ENCODE measurements around the gene UNC93A. TPM values are rescaled to one million over a fixed set of nuclear protein-coding genes. Genes with fewer than 3 reads are reported as not detected.

The UNC93A gene
- polyA plus RNA-seq, 1 donor from 2014 or later: not detected

DNA sequence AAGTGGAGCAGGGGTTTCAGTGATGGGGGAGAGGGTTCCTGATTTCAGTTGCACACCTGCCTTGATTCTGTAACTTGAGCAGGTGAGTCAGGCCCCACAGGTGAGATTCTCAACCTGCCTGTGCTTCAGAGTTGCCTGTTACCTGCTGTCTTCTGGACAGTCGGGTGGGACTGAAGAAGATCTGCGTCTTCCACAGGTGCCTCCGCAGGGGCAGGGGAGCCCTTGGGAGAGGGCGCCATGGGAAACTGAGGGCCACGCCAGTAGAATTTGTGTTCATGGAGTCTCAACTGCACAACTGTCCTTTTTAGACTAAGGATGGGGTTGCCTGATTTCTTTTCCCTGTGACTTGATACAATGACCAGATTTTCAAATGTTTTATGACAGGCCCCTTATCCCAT lies 5.2 kb downstream of the UNC93A start:
- H3K9me3 ChIP-seq (ENCODE audit: low read length): peaks cover 7% of the 10 kb centered on the region
- H3K9me2 ChIP-seq (ENCODE audit: insufficient read depth, low read length): no peaks in the 10 kb centered on the region
- H3K79me2 ChIP-seq (replicated peaks; ENCODE audit: insufficient read depth, low read length): no peaks in the 10 kb centered on the region
- H2AFZ ChIP-seq (ENCODE audit: low read depth, low read length): no peak overlapping the region
- TF ChIP-seq EP300 (conservative IDR thresholded peaks at IDR 0.05; ENCODE audit: poor library complexity, severe bottlenecking): no peak
- TF ChIP-seq EZH2 (IDR thresholded peaks at IDR 0.05; ENCODE audit: borderline replicate concordance, insufficient read depth, low read length, poor library complexity, severe bottlenecking): no peak
- TF ChIP-seq, protein P1, sequence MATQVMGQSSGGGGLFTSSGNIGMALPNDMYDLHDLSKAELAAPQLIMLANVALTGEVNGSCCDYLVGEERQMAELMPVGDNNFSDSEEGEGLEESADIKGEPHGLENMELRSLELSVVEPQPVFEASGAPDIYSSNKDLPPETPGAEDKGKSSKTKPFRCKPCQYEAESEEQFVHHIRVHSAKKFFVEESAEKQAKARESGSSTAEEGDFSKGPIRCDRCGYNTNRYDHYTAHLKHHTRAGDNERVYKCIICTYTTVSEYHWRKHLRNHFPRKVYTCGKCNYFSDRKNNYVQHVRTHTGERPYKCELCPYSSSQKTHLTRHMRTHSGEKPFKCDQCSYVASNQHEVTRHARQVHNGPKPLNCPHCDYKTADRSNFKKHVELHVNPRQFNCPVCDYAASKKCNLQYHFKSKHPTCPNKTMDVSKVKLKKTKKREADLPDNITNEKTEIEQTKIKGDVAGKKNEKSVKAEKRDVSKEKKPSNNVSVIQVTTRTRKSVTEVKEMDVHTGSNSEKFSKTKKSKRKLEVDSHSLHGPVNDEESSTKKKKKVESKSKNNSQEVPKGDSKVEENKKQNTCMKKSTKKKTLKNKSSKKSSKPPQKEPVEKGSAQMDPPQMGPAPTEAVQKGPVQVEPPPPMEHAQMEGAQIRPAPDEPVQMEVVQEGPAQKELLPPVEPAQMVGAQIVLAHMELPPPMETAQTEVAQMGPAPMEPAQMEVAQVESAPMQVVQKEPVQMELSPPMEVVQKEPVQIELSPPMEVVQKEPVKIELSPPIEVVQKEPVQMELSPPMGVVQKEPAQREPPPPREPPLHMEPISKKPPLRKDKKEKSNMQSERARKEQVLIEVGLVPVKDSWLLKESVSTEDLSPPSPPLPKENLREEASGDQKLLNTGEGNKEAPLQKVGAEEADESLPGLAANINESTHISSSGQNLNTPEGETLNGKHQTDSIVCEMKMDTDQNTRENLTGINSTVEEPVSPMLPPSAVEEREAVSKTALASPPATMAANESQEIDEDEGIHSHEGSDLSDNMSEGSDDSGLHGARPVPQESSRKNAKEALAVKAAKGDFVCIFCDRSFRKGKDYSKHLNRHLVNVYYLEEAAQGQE (IDR thresholded peaks at IDR 0.05; ENCODE audit: borderline replicate concordance): no peak
- TF ChIP-seq RAD21 (conservative IDR thresholded peaks at IDR 0.05): no peak
- TF ChIP-seq SMC3 (conservative IDR thresholded peaks at IDR 0.05; ENCODE audit: poor library complexity): no peak
- TF ChIP-seq POLR2AphosphoS5 (IDR thresholded peaks at IDR 0.05): no peak
- no peak for TF ChIP-seq MXI1 (conservative IDR thresholded peaks at IDR 0.05; ENCODE audit: poor library complexity, severe bottlenecking)
- TF ChIP-seq, protein P2, sequence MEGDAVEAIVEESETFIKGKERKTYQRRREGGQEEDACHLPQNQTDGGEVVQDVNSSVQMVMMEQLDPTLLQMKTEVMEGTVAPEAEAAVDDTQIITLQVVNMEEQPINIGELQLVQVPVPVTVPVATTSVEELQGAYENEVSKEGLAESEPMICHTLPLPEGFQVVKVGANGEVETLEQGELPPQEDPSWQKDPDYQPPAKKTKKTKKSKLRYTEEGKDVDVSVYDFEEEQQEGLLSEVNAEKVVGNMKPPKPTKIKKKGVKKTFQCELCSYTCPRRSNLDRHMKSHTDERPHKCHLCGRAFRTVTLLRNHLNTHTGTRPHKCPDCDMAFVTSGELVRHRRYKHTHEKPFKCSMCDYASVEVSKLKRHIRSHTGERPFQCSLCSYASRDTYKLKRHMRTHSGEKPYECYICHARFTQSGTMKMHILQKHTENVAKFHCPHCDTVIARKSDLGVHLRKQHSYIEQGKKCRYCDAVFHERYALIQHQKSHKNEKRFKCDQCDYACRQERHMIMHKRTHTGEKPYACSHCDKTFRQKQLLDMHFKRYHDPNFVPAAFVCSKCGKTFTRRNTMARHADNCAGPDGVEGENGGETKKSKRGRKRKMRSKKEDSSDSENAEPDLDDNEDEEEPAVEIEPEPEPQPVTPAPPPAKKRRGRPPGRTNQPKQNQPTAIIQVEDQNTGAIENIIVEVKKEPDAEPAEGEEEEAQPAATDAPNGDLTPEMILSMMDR (IDR thresholded peaks at IDR 0.05; ENCODE audit: poor library complexity, severe bottlenecking): no peak
- no peak for TF ChIP-seq TAF1 (IDR thresholded peaks at IDR 0.05; ENCODE audit: low read depth)
- H3K27ac ChIP-seq (ENCODE audit: low read length): no peak overlapping the region
- no peaks in the 10 kb centered on the region for H4K20me1 ChIP-seq (ENCODE audit: insufficient read depth)
- no peaks in the 10 kb centered on the region for H3K36me3 ChIP-seq (ENCODE audit: insufficient read depth, low read length)
- no peak overlapping the region for H3K4me3 ChIP-seq (ENCODE audit: low read length)
- no peak overlapping the region for H3K4me2 ChIP-seq (ENCODE audit: low read length)
- H3K27me3 ChIP-seq (ENCODE audit: insufficient read depth, low read depth, low read length): no peaks in the 10 kb centered on the region
- H3K9ac ChIP-seq (ENCODE audit: low read length): no peak overlapping the region
- no peaks in the 10 kb centered on the region for H3F3A ChIP-seq (ENCODE audit: insufficient read depth, low read length, poor library complexity, severe bottlenecking)

DNA sequence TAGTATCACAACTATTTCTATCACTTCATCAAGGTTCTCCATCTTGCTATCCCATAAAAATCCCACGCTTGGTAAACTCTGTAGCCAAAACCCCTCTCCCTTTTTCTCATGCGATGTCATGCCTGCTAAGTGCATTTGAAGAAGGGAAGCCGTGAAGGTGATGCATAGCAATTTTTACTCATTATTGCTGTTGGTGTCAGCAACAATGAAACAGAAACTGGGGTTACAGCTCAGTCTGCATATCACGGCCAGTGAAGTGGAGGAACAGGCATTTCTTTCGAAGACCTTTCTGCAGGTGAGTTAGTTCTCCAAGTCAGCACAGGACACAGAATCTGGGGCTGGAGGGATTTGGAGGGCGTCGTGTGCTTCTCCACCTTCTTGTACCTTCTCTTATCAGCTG lies 5.8 kb downstream of the UNC93A start:
- Histone ChIP-seq H3F3A (ENCODE audit: insufficient read depth, low read length, poor library complexity, severe bottlenecking) (no peaks in the 10 kb centered on the region), H3K9me3 (ENCODE audit: low read length) (peaks cover 7% of the 10 kb centered on the region), H3K27me3 (ENCODE audit: insufficient read depth, low read depth, low read length) (no peaks in the 10 kb centered on the region), H3K4me3 (ENCODE audit: low read length) (no peak overlapping the region), H3K4me2 (ENCODE audit: low read length) (no peak overlapping the region), H3K27ac (ENCODE audit: low read length) (no peak overlapping the region), H3K9ac (ENCODE audit: low read length) (no peak overlapping the region), H3K79me2 (replicated peaks; ENCODE audit: insufficient read depth, low read length) (no peaks in the 10 kb centered on the region), H3K9me2 (ENCODE audit: insufficient read depth, low read length) (no peaks in the 10 kb centered on the region), H3K36me3 (ENCODE audit: insufficient read depth, low read length) (no peaks in the 10 kb centered on the region), H4K20me1 (ENCODE audit: insufficient read depth) (no peaks in the 10 kb centered on the region), H2AFZ (ENCODE audit: low read depth, low read length) (no peak overlapping the region)
- TF ChIP-seq EZH2 (IDR thresholded peaks at IDR 0.05; ENCODE audit: borderline replicate concordance, insufficient read depth, low read length, poor library complexity, severe bottlenecking) (no peak), RAD21 (conservative IDR thresholded peaks at IDR 0.05) (no peak), POLR2AphosphoS5 (IDR thresholded peaks at IDR 0.05) (no peak), TAF1 (IDR thresholded peaks at IDR 0.05; ENCODE audit: low read depth) (no peak), SMC3 (conservative IDR thresholded peaks at IDR 0.05; ENCODE audit: poor library complexity) (no peak)
- TF ChIP-seq, protein P1 (IDR thresholded peaks at IDR 0.05; ENCODE audit: borderline replicate concordance): no peak

Measured in neural cell (in vitro differentiated cells).